ENCODE results near the gene NAT14. TPM values are rescaled to one million over a fixed set of nuclear protein-coding genes. Genes with fewer than 3 reads are reported as not detected.

NAT14 gene
- total RNA-seq, 1 experiment from 2014 or later = 87.7 TPM

DNA sequence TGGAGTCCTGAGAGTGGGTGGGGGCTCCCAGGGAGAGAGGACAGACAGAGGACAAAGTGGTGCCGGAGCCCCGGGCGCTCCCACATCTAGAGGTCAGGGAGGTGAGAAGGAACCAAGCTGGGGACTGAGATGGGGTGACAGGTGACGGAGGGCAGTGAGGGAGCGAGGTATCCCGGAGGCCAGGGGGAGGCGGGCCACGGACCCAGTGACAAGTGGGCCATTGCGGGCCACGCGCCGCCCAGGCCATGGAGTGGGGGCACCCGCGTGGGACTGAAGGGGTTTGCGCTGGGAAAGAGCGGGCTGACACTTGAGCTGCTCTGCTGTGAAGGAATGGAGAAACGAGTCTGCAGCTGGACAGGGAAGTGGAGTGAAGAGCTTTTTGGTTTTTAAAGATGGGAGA is 5.9 kb upstream of the NAT14 start:
- H3K4me3 Mint-ChIP-seq = peak overlapping the region; percentile 18; the same call in 1 of the 2 replicates

DNA sequence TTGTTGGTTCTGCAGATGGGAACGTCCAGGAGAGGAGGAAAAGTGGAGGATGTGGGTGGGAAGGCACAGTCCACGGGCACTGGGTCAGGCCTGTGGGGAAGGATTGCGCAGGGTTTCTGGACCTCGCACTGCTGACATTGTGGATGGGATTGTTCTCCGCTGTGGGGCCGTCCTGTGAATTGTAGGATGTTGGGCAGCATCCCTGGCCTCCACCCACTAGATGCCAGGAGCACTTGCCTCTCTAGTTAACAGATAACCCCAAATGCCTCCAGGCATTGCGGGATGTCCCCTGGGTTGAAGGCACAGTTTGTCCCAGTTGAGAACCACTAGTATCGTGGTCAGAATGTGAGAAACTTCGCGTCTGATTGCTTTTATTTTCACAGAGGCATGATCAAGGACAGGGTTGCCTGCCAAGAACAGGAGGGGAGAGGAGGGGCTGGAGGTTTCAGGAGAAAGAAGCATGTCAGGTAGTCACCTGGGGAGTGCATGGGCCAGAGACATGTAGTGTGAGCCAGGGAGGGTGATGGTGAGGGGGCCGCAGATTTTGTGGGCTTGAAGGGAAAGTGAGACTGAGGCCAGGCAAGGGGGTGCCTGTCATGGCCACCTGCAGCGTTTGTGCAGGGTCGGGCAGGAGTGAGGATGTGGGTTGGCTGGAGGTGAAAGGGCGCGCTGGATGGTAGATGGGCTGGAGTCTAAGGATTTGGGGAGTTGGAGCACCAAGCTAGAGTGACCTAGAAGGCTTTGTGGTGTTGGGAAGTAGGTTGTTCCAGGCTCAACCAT is 5.3 kb upstream of the NAT14 start:
- ChIA-PET CTCF (interaction anchor here (1.0 to 4.5 kb wide), 3 partner anchors 12 to 25 kb away, joined by 3 to 68 read pairs (median 6); no protein-coding TSS in a partner anchor), POLR2A (no interaction called here)
- TF ChIP-seq ZNF317 (CRISPR knock-in tag; IDR thresholded peaks at IDR 0.05; ENCODE audit: borderline replicate concordance, low read depth) (no peak), TP53 (CRISPR knock-in tag; IDR thresholded peaks at IDR 0.05) (no peak), SMAD3 (CRISPR knock-in tag; IDR thresholded peaks at IDR 0.05; ENCODE audit: borderline replicate concordance) (no peak), ZNF263 (CRISPR knock-in tag; IDR thresholded peaks at IDR 0.05; ENCODE audit: low read depth) (no peak), IRF2 (CRISPR knock-in tag; IDR thresholded peaks at IDR 0.05; ENCODE audit: borderline replicate concordance, low read depth) (no peak), TCF7 (CRISPR knock-in tag; IDR thresholded peaks at IDR 0.05; ENCODE audit: low read depth) (no peak), ZNF423 (CRISPR knock-in tag; IDR thresholded peaks at IDR 0.05) (no peak)
- TF ChIP-seq, protein P1, sequence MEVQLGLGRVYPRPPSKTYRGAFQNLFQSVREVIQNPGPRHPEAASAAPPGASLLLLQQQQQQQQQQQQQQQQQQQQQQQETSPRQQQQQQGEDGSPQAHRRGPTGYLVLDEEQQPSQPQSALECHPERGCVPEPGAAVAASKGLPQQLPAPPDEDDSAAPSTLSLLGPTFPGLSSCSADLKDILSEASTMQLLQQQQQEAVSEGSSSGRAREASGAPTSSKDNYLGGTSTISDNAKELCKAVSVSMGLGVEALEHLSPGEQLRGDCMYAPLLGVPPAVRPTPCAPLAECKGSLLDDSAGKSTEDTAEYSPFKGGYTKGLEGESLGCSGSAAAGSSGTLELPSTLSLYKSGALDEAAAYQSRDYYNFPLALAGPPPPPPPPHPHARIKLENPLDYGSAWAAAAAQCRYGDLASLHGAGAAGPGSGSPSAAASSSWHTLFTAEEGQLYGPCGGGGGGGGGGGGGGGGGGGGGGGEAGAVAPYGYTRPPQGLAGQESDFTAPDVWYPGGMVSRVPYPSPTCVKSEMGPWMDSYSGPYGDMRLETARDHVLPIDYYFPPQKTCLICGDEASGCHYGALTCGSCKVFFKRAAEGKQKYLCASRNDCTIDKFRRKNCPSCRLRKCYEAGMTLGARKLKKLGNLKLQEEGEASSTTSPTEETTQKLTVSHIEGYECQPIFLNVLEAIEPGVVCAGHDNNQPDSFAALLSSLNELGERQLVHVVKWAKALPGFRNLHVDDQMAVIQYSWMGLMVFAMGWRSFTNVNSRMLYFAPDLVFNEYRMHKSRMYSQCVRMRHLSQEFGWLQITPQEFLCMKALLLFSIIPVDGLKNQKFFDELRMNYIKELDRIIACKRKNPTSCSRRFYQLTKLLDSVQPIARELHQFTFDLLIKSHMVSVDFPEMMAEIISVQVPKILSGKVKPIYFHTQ (CRISPR knock-in tag; IDR thresholded peaks at IDR 0.05) = no peak
- TF ChIP-seq, protein P2, sequence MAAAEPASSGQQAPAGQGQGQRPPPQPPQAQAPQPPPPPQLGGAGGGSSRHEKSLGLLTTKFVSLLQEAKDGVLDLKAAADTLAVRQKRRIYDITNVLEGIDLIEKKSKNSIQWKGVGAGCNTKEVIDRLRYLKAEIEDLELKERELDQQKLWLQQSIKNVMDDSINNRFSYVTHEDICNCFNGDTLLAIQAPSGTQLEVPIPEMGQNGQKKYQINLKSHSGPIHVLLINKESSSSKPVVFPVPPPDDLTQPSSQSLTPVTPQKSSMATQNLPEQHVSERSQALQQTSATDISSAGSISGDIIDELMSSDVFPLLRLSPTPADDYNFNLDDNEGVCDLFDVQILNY (CRISPR knock-in tag; IDR thresholded peaks at IDR 0.05) = no peak
- TF ChIP-seq, protein P3, sequence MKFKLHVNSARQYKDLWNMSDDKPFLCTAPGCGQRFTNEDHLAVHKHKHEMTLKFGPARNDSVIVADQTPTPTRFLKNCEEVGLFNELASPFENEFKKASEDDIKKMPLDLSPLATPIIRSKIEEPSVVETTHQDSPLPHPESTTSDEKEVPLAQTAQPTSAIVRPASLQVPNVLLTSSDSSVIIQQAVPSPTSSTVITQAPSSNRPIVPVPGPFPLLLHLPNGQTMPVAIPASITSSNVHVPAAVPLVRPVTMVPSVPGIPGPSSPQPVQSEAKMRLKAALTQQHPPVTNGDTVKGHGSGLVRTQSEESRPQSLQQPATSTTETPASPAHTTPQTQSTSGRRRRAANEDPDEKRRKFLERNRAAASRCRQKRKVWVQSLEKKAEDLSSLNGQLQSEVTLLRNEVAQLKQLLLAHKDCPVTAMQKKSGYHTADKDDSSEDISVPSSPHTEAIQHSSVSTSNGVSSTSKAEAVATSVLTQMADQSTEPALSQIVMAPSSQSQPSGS (CRISPR knock-in tag; IDR thresholded peaks at IDR 0.05; ENCODE audit: borderline replicate concordance, low read depth) = no peak
- TF ChIP-seq, protein P4, sequence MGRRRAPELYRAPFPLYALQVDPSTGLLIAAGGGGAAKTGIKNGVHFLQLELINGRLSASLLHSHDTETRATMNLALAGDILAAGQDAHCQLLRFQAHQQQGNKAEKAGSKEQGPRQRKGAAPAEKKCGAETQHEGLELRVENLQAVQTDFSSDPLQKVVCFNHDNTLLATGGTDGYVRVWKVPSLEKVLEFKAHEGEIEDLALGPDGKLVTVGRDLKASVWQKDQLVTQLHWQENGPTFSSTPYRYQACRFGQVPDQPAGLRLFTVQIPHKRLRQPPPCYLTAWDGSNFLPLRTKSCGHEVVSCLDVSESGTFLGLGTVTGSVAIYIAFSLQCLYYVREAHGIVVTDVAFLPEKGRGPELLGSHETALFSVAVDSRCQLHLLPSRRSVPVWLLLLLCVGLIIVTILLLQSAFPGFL (CRISPR knock-in tag; IDR thresholded peaks at IDR 0.05; ENCODE audit: borderline replicate concordance) = no peak
- TF ChIP-seq, protein P5, sequence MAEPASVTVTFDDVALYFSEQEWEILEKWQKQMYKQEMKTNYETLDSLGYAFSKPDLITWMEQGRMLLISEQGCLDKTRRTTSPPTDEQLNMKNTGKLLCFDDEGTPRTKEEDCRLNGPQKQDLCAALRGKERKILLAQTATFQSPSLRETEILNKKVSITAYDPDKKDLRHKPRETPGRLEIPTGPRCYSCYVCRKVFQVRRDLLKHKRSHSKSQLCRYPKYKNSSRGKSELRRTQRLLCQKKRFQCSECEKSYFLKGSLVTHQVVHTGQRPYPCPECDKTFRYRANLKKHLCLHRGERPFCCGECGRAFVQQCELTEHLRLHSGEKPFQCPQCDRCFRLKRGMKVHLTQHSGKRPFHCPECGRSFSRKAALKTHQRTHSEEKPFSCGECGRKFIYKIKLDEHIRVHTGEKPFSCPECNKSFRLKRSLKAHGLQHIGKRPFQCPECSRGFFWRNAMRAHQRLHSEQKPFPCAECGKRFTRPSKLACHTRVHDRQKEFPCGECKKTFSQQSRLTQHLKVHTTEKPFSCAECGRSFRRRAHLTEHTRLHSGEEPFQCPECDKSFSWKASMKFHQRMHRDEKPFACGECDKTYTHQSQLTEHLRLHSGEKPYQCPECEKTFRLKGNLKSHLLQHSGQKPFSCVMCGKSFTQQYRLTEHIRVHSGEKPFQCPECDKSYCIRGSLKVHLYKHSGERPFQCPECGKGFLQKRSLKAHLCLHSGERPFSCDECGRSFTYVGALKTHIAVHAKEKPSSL (CRISPR knock-in tag; conservative IDR thresholded peaks at IDR 0.05) = no peak
- TF ChIP-seq, protein P6, sequence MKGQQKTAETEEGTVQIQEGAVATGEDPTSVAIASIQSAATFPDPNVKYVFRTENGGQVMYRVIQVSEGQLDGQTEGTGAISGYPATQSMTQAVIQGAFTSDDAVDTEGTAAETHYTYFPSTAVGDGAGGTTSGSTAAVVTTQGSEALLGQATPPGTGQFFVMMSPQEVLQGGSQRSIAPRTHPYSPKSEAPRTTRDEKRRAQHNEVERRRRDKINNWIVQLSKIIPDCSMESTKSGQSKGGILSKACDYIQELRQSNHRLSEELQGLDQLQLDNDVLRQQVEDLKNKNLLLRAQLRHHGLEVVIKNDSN (CRISPR knock-in tag; IDR thresholded peaks at IDR 0.05) = no peak
- TF ChIP-seq, protein P7, sequence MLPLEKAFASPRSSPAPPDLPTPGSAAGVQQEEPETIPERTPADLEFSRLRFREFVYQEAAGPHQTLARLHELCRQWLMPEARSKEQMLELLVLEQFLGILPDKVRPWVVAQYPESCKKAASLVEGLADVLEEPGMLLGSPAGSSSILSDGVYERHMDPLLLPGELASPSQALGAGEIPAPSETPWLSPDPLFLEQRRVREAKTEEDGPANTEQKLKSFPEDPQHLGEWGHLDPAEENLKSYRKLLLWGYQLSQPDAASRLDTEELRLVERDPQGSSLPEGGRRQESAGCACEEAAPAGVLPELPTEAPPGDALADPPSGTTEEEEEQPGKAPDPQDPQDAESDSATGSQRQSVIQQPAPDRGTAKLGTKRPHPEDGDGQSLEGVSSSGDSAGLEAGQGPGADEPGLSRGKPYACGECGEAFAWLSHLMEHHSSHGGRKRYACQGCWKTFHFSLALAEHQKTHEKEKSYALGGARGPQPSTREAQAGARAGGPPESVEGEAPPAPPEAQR (CRISPR knock-in tag; IDR thresholded peaks at IDR 0.05) = no peak
- TF ChIP-seq, protein P8, sequence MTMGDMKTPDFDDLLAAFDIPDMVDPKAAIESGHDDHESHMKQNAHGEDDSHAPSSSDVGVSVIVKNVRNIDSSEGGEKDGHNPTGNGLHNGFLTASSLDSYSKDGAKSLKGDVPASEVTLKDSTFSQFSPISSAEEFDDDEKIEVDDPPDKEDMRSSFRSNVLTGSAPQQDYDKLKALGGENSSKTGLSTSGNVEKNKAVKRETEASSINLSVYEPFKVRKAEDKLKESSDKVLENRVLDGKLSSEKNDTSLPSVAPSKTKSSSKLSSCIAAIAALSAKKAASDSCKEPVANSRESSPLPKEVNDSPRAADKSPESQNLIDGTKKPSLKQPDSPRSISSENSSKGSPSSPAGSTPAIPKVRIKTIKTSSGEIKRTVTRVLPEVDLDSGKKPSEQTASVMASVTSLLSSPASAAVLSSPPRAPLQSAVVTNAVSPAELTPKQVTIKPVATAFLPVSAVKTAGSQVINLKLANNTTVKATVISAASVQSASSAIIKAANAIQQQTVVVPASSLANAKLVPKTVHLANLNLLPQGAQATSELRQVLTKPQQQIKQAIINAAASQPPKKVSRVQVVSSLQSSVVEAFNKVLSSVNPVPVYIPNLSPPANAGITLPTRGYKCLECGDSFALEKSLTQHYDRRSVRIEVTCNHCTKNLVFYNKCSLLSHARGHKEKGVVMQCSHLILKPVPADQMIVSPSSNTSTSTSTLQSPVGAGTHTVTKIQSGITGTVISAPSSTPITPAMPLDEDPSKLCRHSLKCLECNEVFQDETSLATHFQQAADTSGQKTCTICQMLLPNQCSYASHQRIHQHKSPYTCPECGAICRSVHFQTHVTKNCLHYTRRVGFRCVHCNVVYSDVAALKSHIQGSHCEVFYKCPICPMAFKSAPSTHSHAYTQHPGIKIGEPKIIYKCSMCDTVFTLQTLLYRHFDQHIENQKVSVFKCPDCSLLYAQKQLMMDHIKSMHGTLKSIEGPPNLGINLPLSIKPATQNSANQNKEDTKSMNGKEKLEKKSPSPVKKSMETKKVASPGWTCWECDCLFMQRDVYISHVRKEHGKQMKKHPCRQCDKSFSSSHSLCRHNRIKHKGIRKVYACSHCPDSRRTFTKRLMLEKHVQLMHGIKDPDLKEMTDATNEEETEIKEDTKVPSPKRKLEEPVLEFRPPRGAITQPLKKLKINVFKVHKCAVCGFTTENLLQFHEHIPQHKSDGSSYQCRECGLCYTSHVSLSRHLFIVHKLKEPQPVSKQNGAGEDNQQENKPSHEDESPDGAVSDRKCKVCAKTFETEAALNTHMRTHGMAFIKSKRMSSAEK (CRISPR knock-in tag; IDR thresholded peaks at IDR 0.05; ENCODE audit: borderline replicate concordance) = no peak
- peak overlapping the region; percentile 17 for H3K27ac Mint-ChIP-seq
- no peaks in the 10 kb centered on the region for H3K36me3 Mint-ChIP-seq
- peaks cover 9% of the 10 kb centered on the region for H3K27me3 Mint-ChIP-seq (ENCODE audit: low read depth)
- DNase-seq (ENCODE audit: low spot score) (no peak), ATAC-seq (no peak)
- no peak overlapping the region for H3K4me3 Mint-ChIP-seq
- H3K9me3 Mint-ChIP-seq = no peaks in the 10 kb centered on the region
- H3K4me1 Mint-ChIP-seq = peaks cover 18% of the 10 kb centered on the region

More for the DNA sequence above, 5.9 kb upstream of the NAT14 start:
- no peak for DNase-seq (ENCODE audit: low spot score)
- no peak for ATAC-seq
- no peak for TF ChIP-seq GTF2I (CRISPR knock-in tag; conservative IDR thresholded peaks at IDR 0.05)
- peaks cover 9% of the 10 kb centered on the region for H3K27me3 Mint-ChIP-seq (ENCODE audit: low read depth)
- no peaks in the 10 kb centered on the region for H3K36me3 Mint-ChIP-seq
- peak overlapping the region; percentile 17; the same call in 1 of the 2 replicates for H3K27ac Mint-ChIP-seq
- CTCF ChIA-PET = interaction anchor here (1.7 to 4.5 kb wide), 2 partner anchors 12 to 25 kb away, joined by 6 to 68 read pairs; no protein-coding TSS in a partner anchor
- no peaks in the 10 kb centered on the region for H3K9me3 Mint-ChIP-seq
- POLR2A ChIA-PET = no interaction called here
- peaks cover 18% of the 10 kb centered on the region for H3K4me1 Mint-ChIP-seq
